ENCODE data around the gene PTPRG.

Gene PTPRG

GRCh38 chr3:61667383-61667782 is 106.0 kb downstream of the PTPRG start:
- TF ChIP-seq CTCF (IDR thresholded peaks at IDR 0.05; ENCODE audit: low read depth, low read length, missing control alignments) = no peak
- Histone ChIP-seq H3K4me3 (ENCODE audit: low read depth, low read length) (no peak overlapping the region), H3K27me3 (replicated peaks) (no peaks in the 10 kb centered on the region), H3K36me3 (replicated peaks) (no peaks in the 10 kb centered on the region), H3K27ac (no peak overlapping the region)
- in situ Hi-C loops (cut with HindIII; ENCODE audit: low pct_ligation_motif_present, low sequenced_read_pairs) = no loop called here
- no peak for DNase-seq

GRCh38 chr3:61667814-61668213 is 106.4 kb downstream of the PTPRG start:
- TF ChIP-seq CTCF (IDR thresholded peaks at IDR 0.05; ENCODE audit: low read depth, low read length, missing control alignments) = no peak

GRCh38 chr3:61668317-61668864 is 107.0 kb downstream of the PTPRG start:
- H3K27me3 ChIP-seq (replicated peaks) = no peaks in the 10 kb centered on the region
- TF ChIP-seq CTCF (IDR thresholded peaks at IDR 0.05; ENCODE audit: low read depth, low read length, missing control alignments) = no peak
- H3K36me3 ChIP-seq (replicated peaks) = no peaks in the 10 kb centered on the region
- no peak overlapping the region for H3K27ac ChIP-seq
- no peak for DNase-seq
- no peak overlapping the region for H3K4me3 ChIP-seq (ENCODE audit: low read depth, low read length)
- in situ Hi-C loops (cut with HindIII; ENCODE audit: low pct_ligation_motif_present, low sequenced_read_pairs) = no loop called here

More at GRCh38 chr3:61667814-61668213, 106.4 kb downstream of the PTPRG start:
- in situ Hi-C loops (cut with HindIII; ENCODE audit: low pct_ligation_motif_present, low sequenced_read_pairs) = no loop called here
- no peaks in the 10 kb centered on the region for H3K36me3 ChIP-seq (replicated peaks)
- no peak for DNase-seq
- H3K27ac ChIP-seq = no peak overlapping the region
- H3K27me3 ChIP-seq (replicated peaks) = no peaks in the 10 kb centered on the region
- H3K4me3 ChIP-seq (ENCODE audit: low read depth, low read length) = no peak overlapping the region

- no peak for DNase-seq
- in situ Hi-C loops (cut with HindIII; ENCODE audit: low pct_ligation_motif_present, low sequenced_read_pairs) = no loop called here
- no peak overlapping the region for H3K4me3 ChIP-seq (ENCODE audit: low read depth, low read length)
- no peaks in the 10 kb centered on the region for H3K36me3 ChIP-seq (replicated peaks)
- TF ChIP-seq CTCF (IDR thresholded peaks at IDR 0.05; ENCODE audit: low read depth, low read length, missing control alignments) = no peak
- no peaks in the 10 kb centered on the region for H3K27me3 ChIP-seq (replicated peaks)
- H3K27ac ChIP-seq = no peak overlapping the region
Observed at GRCh38 chr3:61669203-61669602, 107.8 kb downstream of the PTPRG start.

GRCh38 chr3:61669668-61670299 is 108.4 kb downstream of the PTPRG start:
- in situ Hi-C loops (cut with HindIII; ENCODE audit: low pct_ligation_motif_present, low sequenced_read_pairs) = no loop called here
- no peaks in the 10 kb centered on the region for H3K27me3 ChIP-seq (replicated peaks)
- H3K4me3 ChIP-seq (ENCODE audit: low read depth, low read length) = no peak overlapping the region
- no peak for TF ChIP-seq CTCF (IDR thresholded peaks at IDR 0.05; ENCODE audit: low read depth, low read length, missing control alignments)
- DNase-seq = no peak
- no peak overlapping the region for H3K27ac ChIP-seq
- no peaks in the 10 kb centered on the region for H3K36me3 ChIP-seq (replicated peaks)

- in situ Hi-C loops (cut with HindIII; ENCODE audit: low pct_ligation_motif_present, low sequenced_read_pairs) = no loop called here
- Histone ChIP-seq H3K4me3 (ENCODE audit: low read depth, low read length) (no peak overlapping the region), H3K27me3 (replicated peaks) (no peaks in the 10 kb centered on the region), H3K27ac (no peak overlapping the region), H3K36me3 (replicated peaks) (no peaks in the 10 kb centered on the region)
- TF ChIP-seq CTCF (IDR thresholded peaks at IDR 0.05; ENCODE audit: low read depth, low read length, missing control alignments) = no peak
- DNase-seq = no peak
Observed at GRCh38 chr3:61673651-61674050, 112.3 kb downstream of the PTPRG start.

Data from brain microvascular endothelial cell (primary cell).